Fibroblast of lung (primary cell): ENCODE results near the gene TBC1D25.
"Not testable (repeated sequence)": the region's sequence is repeated elsewhere in the genome, so short reads cannot be mapped to it uniquely, and the experiment has no call there.

ENCODE experiments used
- CTCF ChIP-seq, 2 donors: IDR thresholded peaks in 1 of 2; conservative IDR thresholded peaks in 1 of 2; 1 replicate in 1 of 2; 2 replicates in 1 of 2; pipeline ENCODE4 v1.5.1; 2011 to 2012; ENCODE audit warnings: low read length in 2 of 2, control low read depth in 1 of 2, inconsistent platforms in 1 of 2, low read depth in 1 of 2, mild to moderate bottlenecking in 1 of 2
- EZH2 ChIP-seq: IDR thresholded peaks from 2 replicates; pipeline ENCODE4 v1.5.1; 2012; ENCODE audit warnings: low read length, control low read depth, mild to moderate bottlenecking; ENCODE audit errors: missing control alignments

GRCh38 chrX:48525853-48526252, 13.7 kb upstream of the TBC1D25 start:
- TF ChIP-seq CTCF (conservative IDR thresholded peaks at IDR 0.05 in 1 of 2, IDR thresholded peaks at IDR 0.05 in 1 of 2; ENCODE audit: low read depth in 1 of 2, low read length in 2 of 2); EZH2: not testable (repeated sequence)
